Stimulated activated CD8-positive, alpha-beta memory T cell treated with anti-CD3 and anti-CD28 coated beads, Interleukin-15, amount 100 ng/mL, for 48 hours (primary cell): ENCODE results near the gene CAMSAP1.
"Not testable (repeated sequence)": the region's sequence is repeated elsewhere in the genome, so short reads cannot be mapped to it uniquely, and the experiment has no call there.

Source experiments
- DNase-seq, 2 donors: peaks; one replicate each; pipeline ENCODE4 v3.0.0-alpha.2; 2020; ENCODE audit warnings: low read depth in 2 of 2

The CAMSAP1 gene

GRCh38 chr9:135907431-135908092 is at the start of gene CAMSAP1:
Gene CAMSAP1 (minus strand): TSS chr9:135907546. CDS start chr9:135907159, 387 bp downstream.
- peak; percentile 92 to 93 for DNase-seq

GRCh38 chr9:135956802-135957174 is 49.4 kb upstream of the CAMSAP1 start:
- no peak for DNase-seq

- no peak for DNase-seq
Observed at GRCh38 chr9:135955934-135956801, 48.8 kb upstream of the CAMSAP1 start.

GRCh38 chr9:135952664-135953206 is 45.4 kb upstream of the CAMSAP1 start:
- DNase-seq, result no peak

- DNase-seq, result no peak
Observed at GRCh38 chr9:135951889-135952663, 44.7 kb upstream of the CAMSAP1 start.

- DNase-seq, result not testable (repeated sequence)
Observed at GRCh38 chr9:135951310-135951709, 44.0 kb upstream of the CAMSAP1 start.

- not testable (repeated sequence) for DNase-seq
Observed at GRCh38 chr9:135950841-135951240, 43.5 kb upstream of the CAMSAP1 start.

GRCh38 chr9:135950135-135950682 is 42.9 kb upstream of the CAMSAP1 start:
- no peak for DNase-seq

- no peak for DNase-seq
Observed at GRCh38 chr9:135949501-135950134, 42.3 kb upstream of the CAMSAP1 start.

GRCh38 chr9:135948968-135949367 is 41.6 kb upstream of the CAMSAP1 start:
- no peak for DNase-seq

GRCh38 chr9:135948446-135948845 is 41.1 kb upstream of the CAMSAP1 start:
- DNase-seq, result no peak

GRCh38 chr9:135947582-135947981 is 40.2 kb upstream of the CAMSAP1 start:
- no peak for DNase-seq

- not testable (repeated sequence) for DNase-seq
Observed at GRCh38 chr9:135947105-135947504, 39.8 kb upstream of the CAMSAP1 start.

GRCh38 chr9:135946392-135946994 is 39.1 kb upstream of the CAMSAP1 start:
- no peak for DNase-seq

- DNase-seq, result no peak
Observed at GRCh38 chr9:135945969-135946368, 38.6 kb upstream of the CAMSAP1 start.

GRCh38 chr9:135944444-135945252 is 37.3 kb upstream of the CAMSAP1 start:
- DNase-seq, result no peak

GRCh38 chr9:135943604-135944003 is 36.3 kb upstream of the CAMSAP1 start:
- not testable (repeated sequence) for DNase-seq

GRCh38 chr9:135941288-135941995 is 34.1 kb upstream of the CAMSAP1 start:
- no peak for DNase-seq
